Measurements from ENCODE around the gene SLC36A3. TPM values are rescaled to one million over a fixed set of nuclear protein-coding genes. Genes with fewer than 3 reads are reported as not detected.
"Not testable (repeated sequence)": the region's sequence is repeated elsewhere in the genome, so short reads cannot be mapped to it uniquely, and the experiment has no call there.

Gene SLC36A3
- polyA plus RNA-seq, 1 donor = not detected

DNA sequence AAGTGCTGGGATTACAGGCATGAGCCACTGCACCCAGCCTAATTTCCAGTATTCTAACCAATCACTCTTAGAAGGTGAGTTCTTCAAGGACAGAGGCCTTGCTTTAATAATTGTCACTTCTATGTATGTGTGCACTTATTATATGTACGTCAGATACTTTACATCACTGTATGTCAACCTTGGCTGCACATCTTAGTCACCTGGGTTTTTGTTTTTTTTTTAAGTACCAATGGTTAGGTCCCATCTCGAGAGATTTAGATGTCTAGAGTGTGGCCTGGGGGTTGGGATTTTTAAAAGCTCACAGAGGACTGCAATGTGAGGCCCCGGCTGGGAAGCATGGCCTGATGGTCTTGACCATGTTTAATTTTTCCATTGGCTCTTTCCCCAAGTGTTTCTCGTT lies 60.4 kb downstream of the SLC36A3 start:
- peaks cover 10% of the 10 kb centered on the region for H3K4me1 ChIP-seq (ENCODE audit: control insufficient read depth, insufficient read depth, low read length)
- H3K27ac ChIP-seq (ENCODE audit: low read length) = no peak overlapping the region
- no peak overlapping the region for H3K4me3 ChIP-seq (ENCODE audit: low read length)
- no peak for DNase-seq
- no peaks in the 10 kb centered on the region for H3K9me3 ChIP-seq (ENCODE audit: control insufficient read depth, low read depth, low read length)
- WGBS (ENCODE audit: insufficient coverage, low lambda C conversion rate) = no CpG with 5 or more reads among the region's 4 CpGs
- H3K27me3 ChIP-seq (ENCODE audit: control insufficient read depth, insufficient read depth, low read length) = peaks cover 4% of the 10 kb centered on the region
- H3K36me3 ChIP-seq (ENCODE audit: control insufficient read depth, insufficient read depth, low read length) = no peaks in the 10 kb centered on the region

DNA sequence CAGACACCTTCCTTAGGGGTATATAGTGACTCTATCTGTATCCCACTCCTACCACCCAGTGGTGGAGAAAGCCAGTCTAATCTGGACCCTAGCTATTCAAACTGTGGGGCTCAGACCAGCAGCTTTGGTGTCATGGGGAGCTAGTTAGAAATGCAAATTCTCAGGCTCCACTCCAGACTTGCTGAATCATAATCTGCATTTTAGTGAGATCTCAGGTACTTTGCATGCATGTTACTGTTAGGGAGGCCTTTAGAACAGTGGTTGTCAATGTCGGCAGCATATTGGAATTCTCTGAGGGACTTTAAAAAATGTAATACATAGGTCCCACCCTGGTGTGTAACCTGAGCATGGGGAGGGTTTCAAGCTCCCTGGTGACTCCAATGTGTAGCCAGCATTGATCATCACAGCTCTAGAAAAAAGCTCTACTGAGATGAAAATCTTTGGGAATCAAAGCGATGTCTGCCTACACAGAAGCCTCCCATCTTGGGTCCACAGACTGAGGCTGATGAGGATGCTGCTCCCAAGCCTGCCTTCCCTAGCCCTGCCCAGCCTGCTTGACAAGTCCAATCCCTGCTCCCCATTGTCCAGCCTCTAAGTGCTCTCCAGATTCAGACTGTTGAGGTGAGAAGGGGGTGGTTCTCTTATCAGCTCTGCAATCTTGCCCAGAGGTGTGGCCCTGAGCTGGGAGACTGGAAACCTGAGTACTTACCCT lies 62.5 kb downstream of the SLC36A3 start:
- no peaks in the 10 kb centered on the region for H3K9me3 ChIP-seq (ENCODE audit: control insufficient read depth, low read depth, low read length)
- H3K36me3 ChIP-seq (ENCODE audit: control insufficient read depth, insufficient read depth, low read length) = no peaks in the 10 kb centered on the region
- peaks cover 4% of the 10 kb centered on the region for H3K27me3 ChIP-seq (ENCODE audit: control insufficient read depth, insufficient read depth, low read length)
- no peak overlapping the region for H3K4me3 ChIP-seq (ENCODE audit: low read length)
- no peak for DNase-seq
- no peak overlapping the region for H3K27ac ChIP-seq (ENCODE audit: low read length)
- WGBS (ENCODE audit: insufficient coverage, low lambda C conversion rate) = no CpG with 5 or more reads among the region's 2 CpGs
- H3K4me1 ChIP-seq (ENCODE audit: control insufficient read depth, insufficient read depth, low read length) = peaks cover 5% of the 10 kb centered on the region

DNA sequence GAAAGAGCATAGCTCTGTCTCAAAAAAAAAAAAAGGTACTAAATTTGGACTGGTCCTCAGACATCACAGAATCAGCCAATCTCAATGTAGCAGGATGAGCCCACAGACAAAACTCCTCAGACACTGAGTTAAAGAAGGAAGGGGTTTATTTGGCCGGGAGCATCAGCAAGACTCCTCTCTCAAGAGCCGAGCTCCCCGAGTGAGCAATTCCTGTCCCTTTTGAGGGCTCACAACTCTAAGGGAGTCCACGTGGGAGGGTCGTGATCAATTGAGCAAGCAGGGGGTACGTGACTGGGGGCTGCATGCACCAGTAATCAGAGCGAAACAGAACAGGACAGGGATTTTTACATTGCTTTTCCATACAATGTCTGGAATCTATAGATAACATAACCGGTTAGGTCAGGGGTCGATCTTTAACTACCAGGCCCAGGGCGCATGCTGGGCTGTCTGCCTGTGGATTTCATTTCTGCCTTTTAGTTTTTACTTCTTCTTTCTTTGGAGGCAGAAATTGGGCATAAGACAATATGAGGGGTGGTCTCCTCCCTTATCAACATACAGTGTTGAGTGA lies 63.2 kb downstream of the SLC36A3 start:
- H3K27ac ChIP-seq (ENCODE audit: low read length); H3K4me3 ChIP-seq (ENCODE audit: low read length); H3K36me3 ChIP-seq (ENCODE audit: control insufficient read depth, insufficient read depth, low read length); DNase-seq; H3K9me3 ChIP-seq (ENCODE audit: control insufficient read depth, low read depth, low read length); H3K27me3 ChIP-seq (ENCODE audit: control insufficient read depth, insufficient read depth, low read length); H3K4me1 ChIP-seq (ENCODE audit: control insufficient read depth, insufficient read depth, low read length): not testable (repeated sequence)
- no CpG with 5 or more reads among the region's 10 CpGs for WGBS (ENCODE audit: insufficient coverage, low lambda C conversion rate)

DNA sequence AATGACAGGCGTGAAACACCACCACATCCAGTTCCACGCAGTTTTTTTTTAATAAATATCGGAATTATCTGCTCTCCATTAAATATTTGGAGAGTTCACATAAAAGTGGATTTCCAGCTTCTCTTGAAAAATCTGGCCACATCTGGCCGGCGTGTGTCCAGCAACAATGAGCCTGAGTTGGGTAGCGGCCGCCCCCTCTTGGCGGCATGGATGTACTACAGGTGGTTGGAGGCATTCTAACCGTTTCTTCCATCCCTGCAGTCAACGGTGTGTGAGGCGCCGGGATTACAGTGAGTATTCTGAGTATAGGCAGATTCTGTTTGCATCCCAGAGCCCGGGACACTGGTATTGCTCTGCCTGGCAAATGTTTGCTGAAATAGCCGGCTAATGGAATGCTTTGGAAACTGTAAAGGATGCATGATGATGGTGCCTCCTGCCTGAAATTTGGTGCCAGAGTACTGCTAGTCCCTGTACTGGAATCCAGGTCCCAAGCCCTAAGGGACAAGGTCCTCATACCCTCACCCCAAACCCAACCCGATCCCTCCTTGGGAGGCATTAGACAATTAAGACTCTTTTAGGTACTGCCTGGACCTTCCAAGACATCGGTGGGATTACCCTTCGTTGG lies 64.2 kb downstream of the SLC36A3 start:
- WGBS (ENCODE audit: insufficient coverage, low lambda C conversion rate) = no CpG with 5 or more reads among the region's 17 CpGs
- Histone ChIP-seq H3K27ac (ENCODE audit: low read length) (no peak overlapping the region), H3K4me1 (ENCODE audit: control insufficient read depth, insufficient read depth, low read length) (peaks cover 7% of the 10 kb centered on the region), H3K4me3 (ENCODE audit: low read length) (no peak overlapping the region), H3K36me3 (ENCODE audit: control insufficient read depth, insufficient read depth, low read length) (no peaks in the 10 kb centered on the region), H3K9me3 (ENCODE audit: control insufficient read depth, low read depth, low read length) (no peaks in the 10 kb centered on the region), H3K27me3 (ENCODE audit: control insufficient read depth, insufficient read depth, low read length) (peaks cover 4% of the 10 kb centered on the region)
- peak; percentile 57 to 62 for DNase-seq

DNA sequence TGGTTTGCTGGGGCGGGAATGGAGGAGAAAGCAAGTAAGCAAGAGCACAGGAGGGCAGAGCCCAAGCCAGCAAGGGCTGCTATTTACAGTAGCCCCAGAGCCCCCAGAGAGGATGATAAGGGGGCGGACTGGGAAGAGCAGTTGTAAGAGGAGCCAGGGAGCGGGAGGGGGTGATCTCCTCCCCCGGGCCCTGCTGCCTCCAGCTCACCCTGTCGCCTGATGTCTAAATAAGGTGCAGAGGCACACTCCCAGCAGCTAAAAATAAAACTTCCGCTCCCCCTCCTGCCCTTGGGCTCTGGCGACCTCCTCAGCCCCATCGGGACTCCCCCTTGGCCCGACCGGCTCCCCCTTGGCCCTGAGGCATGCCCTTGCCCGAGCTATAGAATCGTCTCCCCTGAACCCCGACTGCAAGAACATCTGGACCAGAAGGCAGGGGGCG lies 65.2 kb downstream of the SLC36A3 start:
- no peak for DNase-seq
- H3K36me3 ChIP-seq (ENCODE audit: control insufficient read depth, insufficient read depth, low read length) = no peaks in the 10 kb centered on the region
- peaks cover 9% of the 10 kb centered on the region for H3K4me1 ChIP-seq (ENCODE audit: control insufficient read depth, insufficient read depth, low read length)
- peaks cover 4% of the 10 kb centered on the region for H3K27me3 ChIP-seq (ENCODE audit: control insufficient read depth, insufficient read depth, low read length)
- no peak overlapping the region for H3K27ac ChIP-seq (ENCODE audit: low read length)
- H3K4me3 ChIP-seq (ENCODE audit: low read length) = no peak overlapping the region
- WGBS (ENCODE audit: insufficient coverage, low lambda C conversion rate) = no CpG with 5 or more reads among the region's 14 CpGs
- H3K9me3 ChIP-seq (ENCODE audit: control insufficient read depth, low read depth, low read length) = no peaks in the 10 kb centered on the region

DNA sequence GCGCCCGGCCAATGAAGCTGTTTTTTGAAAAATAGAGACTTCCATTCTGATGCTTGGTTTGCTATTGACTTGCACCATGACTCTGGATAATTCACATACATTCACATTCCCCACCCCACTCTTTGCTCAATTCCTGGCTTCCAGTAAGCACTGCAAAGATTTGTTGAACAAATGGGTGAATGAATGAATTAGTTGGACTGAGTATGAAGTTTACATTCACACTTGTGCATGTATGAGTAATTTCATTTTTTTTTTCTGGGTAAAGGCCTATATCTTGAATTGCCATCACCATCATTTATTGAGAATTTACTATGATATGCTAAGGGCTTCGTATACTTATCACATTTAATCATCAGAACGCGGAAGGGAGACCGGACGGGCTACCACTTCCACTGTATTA lies 65.9 kb downstream of the SLC36A3 start:
- H3K9me3 ChIP-seq (ENCODE audit: control insufficient read depth, low read depth, low read length) = no peaks in the 10 kb centered on the region
- H3K4me3 ChIP-seq (ENCODE audit: low read length) = no peak overlapping the region
- peaks cover 4% of the 10 kb centered on the region for H3K27me3 ChIP-seq (ENCODE audit: control insufficient read depth, insufficient read depth, low read length)
- no peak overlapping the region for H3K27ac ChIP-seq (ENCODE audit: low read length)
- peaks cover 9% of the 10 kb centered on the region for H3K4me1 ChIP-seq (ENCODE audit: control insufficient read depth, insufficient read depth, low read length)
- H3K36me3 ChIP-seq (ENCODE audit: control insufficient read depth, insufficient read depth, low read length) = no peaks in the 10 kb centered on the region
- no peak for DNase-seq
- WGBS (ENCODE audit: insufficient coverage, low lambda C conversion rate) = 100% methylated on average over 1 of the region's 7 CpGs

DNA sequence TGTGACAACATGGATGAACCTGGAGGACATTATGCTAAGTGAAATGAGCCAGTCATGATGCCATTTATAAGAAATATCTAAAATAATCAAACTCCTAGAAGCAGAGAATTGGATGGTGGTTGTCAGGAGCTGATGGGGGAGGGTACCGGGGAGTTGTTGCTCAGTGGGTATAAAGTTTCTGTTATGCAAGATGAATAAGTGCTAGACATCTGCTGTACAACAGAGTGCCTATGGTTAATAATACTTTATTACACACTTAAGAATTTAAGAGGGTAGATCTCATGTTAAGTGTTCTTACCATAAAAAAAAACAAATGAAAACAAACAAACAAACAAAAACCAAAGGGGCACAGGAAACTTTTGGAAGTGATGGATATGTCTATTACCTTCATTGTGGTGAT lies 66.7 kb downstream of the SLC36A3 start:
- Histone ChIP-seq H3K4me1 (ENCODE audit: control insufficient read depth, insufficient read depth, low read length) (peaks cover 9% of the 10 kb centered on the region), H3K27ac (ENCODE audit: low read length) (no peak overlapping the region), H3K9me3 (ENCODE audit: control insufficient read depth, low read depth, low read length) (no peaks in the 10 kb centered on the region), H3K4me3 (ENCODE audit: low read length) (no peak overlapping the region), H3K27me3 (ENCODE audit: control insufficient read depth, insufficient read depth, low read length) (peaks cover 4% of the 10 kb centered on the region), H3K36me3 (ENCODE audit: control insufficient read depth, insufficient read depth, low read length) (no peaks in the 10 kb centered on the region)
- DNase-seq = no peak
- no CpG with 5 or more reads among the region's 1 CpG for WGBS (ENCODE audit: insufficient coverage, low lambda C conversion rate)

DNA sequence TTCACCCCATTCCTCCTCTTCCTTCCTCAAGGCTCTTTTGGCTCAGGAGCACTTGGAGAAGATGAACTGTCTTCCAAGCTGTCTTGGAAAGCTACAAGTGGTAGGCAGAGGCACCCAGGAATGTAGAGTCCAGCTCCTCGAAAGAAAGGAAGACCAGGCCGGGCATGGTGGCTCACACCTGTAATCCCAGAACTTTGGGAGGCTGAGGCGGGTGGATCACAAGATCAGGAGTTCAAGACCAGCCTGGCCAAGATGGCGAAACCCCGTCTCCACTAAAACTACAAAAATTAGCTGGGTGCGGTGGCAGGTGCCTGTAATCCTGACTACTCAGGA lies 68.4 kb downstream of the SLC36A3 start:
- not testable (repeated sequence) for DNase-seq; H3K9me3 ChIP-seq (ENCODE audit: control insufficient read depth, low read depth, low read length); H3K27me3 ChIP-seq (ENCODE audit: control insufficient read depth, insufficient read depth, low read length); H3K36me3 ChIP-seq (ENCODE audit: control insufficient read depth, insufficient read depth, low read length); H3K4me1 ChIP-seq (ENCODE audit: control insufficient read depth, insufficient read depth, low read length); H3K4me3 ChIP-seq (ENCODE audit: low read length)
- peak overlapping the region; percentile 33 for H3K27ac ChIP-seq (ENCODE audit: low read length)
- no CpG with 5 or more reads among the region's 6 CpGs for WGBS (ENCODE audit: insufficient coverage, low lambda C conversion rate)

DNA sequence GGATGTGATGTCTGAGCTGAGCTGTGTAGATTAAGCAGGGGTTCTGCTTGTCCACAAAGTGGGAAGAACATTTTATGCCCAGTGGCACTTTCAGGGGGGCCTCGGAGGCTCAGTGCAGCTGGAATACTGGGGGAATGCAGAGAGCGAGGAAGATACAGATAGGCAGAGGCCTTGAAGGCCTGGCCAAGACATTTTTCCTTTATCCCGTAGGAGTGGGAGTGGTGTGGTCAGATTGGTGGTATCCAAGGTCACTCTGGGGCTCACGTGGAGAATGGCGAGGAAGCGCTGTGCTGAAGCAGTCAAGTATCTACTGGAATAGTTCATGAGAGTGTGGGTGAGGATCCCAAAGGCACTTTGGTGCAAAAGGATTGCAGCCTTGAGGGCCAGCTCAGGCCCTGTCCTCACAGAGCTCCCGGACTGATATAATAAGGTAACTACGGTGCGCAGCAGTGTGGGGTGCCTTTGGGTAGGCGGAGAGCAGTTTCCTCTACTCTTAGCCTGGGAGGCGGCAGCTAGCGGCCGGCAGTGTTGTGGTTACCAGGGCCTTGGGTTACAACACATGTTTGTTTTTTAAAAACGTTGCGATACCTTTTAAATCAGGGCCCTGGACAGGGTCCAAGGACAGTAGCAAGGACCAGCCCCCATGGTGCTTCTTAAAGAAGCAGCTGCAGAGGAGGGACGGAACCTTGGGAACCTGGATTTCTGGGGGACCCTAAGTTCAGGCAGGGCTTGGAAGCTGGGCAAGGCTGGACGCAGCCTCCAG lies 68.9 kb downstream of the SLC36A3 start:
- H3K27ac ChIP-seq (ENCODE audit: low read length) = peak overlapping the region; percentile 33
- peak; percentile 70 to 82 for DNase-seq
- H3K4me1 ChIP-seq (ENCODE audit: control insufficient read depth, insufficient read depth, low read length) = peaks cover 9% of the 10 kb centered on the region
- H3K27me3 ChIP-seq (ENCODE audit: control insufficient read depth, insufficient read depth, low read length) = peaks cover 4% of the 10 kb centered on the region
- no CpG with 5 or more reads among the region's 17 CpGs for WGBS (ENCODE audit: insufficient coverage, low lambda C conversion rate)
- H3K36me3 ChIP-seq (ENCODE audit: control insufficient read depth, insufficient read depth, low read length) = no peaks in the 10 kb centered on the region
- H3K4me3 ChIP-seq (ENCODE audit: low read length) = no peak overlapping the region
- no peaks in the 10 kb centered on the region for H3K9me3 ChIP-seq (ENCODE audit: control insufficient read depth, low read depth, low read length)

DNA sequence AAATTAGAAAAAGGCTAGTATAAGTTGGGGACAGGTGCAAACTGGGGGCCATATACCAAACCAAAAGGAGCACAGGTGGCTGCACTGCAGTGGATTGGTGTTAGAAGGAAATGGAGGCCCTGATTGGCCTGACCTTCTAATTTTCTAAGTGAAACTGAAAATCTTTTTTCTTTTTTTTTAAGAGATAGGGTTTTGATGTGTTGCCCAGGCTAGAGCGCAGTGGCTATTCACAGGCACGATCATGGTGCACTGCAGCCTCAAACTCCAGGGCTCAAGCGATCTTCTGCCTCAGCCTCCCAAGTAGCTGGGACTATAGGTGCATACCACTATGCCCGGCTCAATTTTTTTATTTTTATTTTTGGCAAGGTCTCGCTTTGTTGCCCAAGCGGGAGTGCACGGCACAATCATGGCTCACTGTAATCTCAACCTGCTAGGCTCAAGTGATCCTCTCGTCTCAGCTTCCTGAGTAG lies 69.9 kb downstream of the SLC36A3 start:
- H3K9me3 ChIP-seq (ENCODE audit: control insufficient read depth, low read depth, low read length) = no peaks in the 10 kb centered on the region
- no peak overlapping the region for H3K27ac ChIP-seq (ENCODE audit: low read length)
- peaks cover 4% of the 10 kb centered on the region for H3K27me3 ChIP-seq (ENCODE audit: control insufficient read depth, insufficient read depth, low read length)
- peaks cover 9% of the 10 kb centered on the region for H3K4me1 ChIP-seq (ENCODE audit: control insufficient read depth, insufficient read depth, low read length)
- no peak overlapping the region for H3K4me3 ChIP-seq (ENCODE audit: low read length)
- no CpG with 5 or more reads among the region's 8 CpGs for WGBS (ENCODE audit: insufficient coverage, low lambda C conversion rate)
- no peaks in the 10 kb centered on the region for H3K36me3 ChIP-seq (ENCODE audit: control insufficient read depth, insufficient read depth, low read length)
- DNase-seq = no peak
